ENCODE results near the gene WDR74.

The WDR74 gene

GRCh38 chr11:62839050-62839945 lies at the start of gene WDR74:
Gene WDR74 (minus strand): TSS chr11:62839590. CDS start chr11:62839570, 20 bp downstream.
- peak; percentile 88 for DNase-seq (ENCODE audit: low spot score)
- TF ChIP-seq CTCF (IDR thresholded peaks at IDR 0.05; ENCODE audit: extremely low read depth, missing control alignments) = no peak

DNA sequence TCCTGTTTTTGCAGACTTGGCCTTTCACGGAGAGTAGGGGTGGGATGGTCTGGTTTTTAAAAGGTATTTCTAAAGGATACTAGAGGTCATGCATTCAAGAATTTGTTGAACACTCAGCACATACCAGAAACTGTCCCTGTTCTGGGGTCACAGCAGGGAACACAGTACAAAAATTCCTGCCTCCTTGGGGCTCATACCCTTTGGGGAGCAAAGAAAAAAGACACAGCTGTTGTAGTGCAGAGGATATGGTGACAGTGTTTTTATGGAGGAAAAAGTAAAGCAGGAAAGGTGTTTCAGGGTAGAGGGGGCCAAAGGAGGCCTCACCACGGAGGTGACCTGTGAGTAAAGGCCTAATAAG lies 49.7 kb upstream of the WDR74 start:
- TF ChIP-seq CTCF (IDR thresholded peaks at IDR 0.05; ENCODE audit: extremely low read depth, missing control alignments) = no peak
- DNase-seq (ENCODE audit: low spot score) = no peak

DNA sequence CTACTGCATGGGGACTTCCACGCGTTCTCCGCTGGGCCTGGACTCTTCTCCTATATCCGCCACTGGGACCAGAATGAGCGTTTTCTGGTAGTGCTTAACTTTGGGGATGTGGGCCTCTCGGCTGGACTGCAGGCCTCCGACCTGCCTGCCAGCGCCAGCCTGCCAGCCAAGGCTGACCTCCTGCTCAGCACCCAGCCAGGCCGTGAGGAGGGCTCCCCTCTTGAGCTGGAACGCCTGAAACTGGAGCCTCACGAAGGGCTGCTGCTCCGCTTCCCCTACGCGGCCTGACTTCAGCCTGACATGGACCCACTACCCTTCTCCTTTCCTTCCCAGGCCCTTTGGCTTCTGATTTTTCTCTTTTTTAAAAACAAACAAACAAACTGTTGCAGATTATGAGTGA lies 49.0 kb upstream of the WDR74 start:
- DNase-seq (ENCODE audit: low spot score) = no peak
- TF ChIP-seq CTCF (IDR thresholded peaks at IDR 0.05; ENCODE audit: extremely low read depth, missing control alignments) = no peak

DNA sequence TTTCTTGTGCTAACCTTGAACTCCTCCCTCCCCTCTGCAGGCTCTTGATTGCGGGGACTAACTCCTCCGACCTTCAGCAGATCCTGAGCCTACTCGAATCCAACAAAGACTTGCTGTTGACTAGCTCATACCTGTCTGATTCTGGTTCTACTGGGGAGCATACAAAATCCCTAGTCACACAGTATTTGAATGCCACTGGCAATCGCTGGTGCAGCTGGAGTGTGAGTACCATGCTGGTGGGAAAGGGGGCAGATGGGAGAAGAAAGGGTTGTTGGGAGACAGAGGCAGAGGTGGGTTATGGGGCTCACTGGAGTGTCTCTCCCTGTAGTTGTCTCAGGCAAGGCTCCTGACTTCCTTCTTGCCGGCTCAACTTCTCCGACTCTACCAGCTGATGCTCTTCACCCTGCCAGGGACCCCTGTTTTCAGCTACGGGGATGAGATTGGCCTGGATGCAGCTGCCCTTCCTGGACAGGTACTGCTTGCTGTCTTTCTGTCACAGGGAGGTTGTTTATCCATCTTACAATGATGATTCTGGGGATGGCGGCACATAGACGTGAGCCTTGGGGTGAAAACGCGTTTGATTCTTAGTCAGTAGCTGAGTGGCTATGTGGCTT lies 45.9 kb upstream of the WDR74 start:
- DNase-seq (ENCODE audit: low spot score) = no peak
- TF ChIP-seq CTCF (IDR thresholded peaks at IDR 0.05; ENCODE audit: extremely low read depth, missing control alignments) = no peak

DNA sequence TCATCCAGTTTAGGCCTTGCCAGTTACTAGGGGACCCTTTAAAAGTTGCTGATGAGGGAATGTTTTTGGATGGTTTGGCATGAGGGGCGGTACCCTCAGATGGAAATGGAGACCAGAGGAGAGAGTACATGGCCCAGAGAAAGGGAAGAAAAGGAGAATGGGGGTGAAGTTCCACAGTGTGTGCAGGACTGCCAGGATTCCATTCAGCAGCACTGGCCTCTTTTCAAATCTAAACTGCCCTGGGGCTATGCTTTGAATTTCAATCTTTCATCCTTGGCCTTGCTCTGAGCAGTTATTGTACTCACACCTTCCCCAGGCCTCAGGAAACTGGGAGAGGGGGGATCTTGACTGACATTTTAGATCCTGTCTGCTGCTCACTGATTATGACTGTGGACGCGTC lies 44.3 kb upstream of the WDR74 start:
- no peak for DNase-seq (ENCODE audit: low spot score)
- no peak for TF ChIP-seq CTCF (IDR thresholded peaks at IDR 0.05; ENCODE audit: extremely low read depth, missing control alignments)

GRCh38 chr11:62882788-62883501 lies 43.6 kb upstream of the WDR74 start:
- DNase-seq (ENCODE audit: low spot score) = no peak
- TF ChIP-seq CTCF (IDR thresholded peaks at IDR 0.05; ENCODE audit: extremely low read depth, missing control alignments) = no peak

DNA sequence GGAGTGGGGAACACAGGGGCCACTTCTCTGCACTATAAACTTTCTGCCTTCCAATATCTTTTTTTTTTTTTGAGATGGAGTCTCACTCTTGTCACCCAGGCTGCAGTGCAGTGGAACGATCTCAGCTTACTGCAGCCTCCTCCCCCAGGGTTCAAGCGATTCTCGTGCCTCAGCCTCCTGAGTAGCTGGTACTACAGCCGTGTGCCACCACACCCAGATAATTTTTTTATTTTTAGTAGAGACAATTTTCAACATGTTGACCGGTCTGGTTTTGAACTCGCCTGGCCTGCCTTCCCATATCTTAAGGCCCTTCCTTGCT lies 43.0 kb upstream of the WDR74 start:
- TF ChIP-seq CTCF (IDR thresholded peaks at IDR 0.05; ENCODE audit: extremely low read depth, missing control alignments) = no peak
- DNase-seq (ENCODE audit: low spot score) = no peak

All from GM20000 (cell line).